GM19452 (cell line): Measurements from ENCODE around the gene ZNF236.

Experiments
- ATAC-seq: cut with Tn5 transposase; IDR thresholded peaks from one replicate; pipeline ENCODE4 v1.9.1; 2021; ENCODE audit not compliant: unreplicated experiment

ZNF236 gene

DNA sequence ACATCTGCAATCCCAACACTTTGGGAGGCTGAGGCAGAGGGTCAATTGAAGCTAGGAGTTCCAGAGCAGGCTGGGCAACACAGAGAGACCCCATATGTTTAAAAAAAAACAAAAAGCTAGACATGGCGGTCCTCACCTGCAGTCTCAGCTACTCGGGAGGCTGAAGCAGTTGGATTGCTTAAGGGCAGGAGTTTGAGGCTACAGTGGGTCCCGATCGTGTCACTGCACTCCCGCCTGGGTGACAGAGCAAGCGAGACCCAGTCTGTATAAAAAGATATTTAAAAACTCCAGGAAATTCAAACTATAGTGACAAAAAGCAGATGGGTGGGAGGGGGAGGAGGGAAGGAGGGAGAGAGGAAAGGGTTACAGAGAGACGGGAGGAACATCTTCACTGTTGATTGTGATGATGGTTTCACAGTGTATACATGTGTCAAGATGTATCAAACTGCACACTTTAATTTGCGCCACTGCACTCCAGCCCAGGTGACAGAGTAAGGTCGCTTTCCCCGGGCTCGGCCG is 942 bp upstream of the ZNF236 start:
- ATAC-seq = no peak

DNA sequence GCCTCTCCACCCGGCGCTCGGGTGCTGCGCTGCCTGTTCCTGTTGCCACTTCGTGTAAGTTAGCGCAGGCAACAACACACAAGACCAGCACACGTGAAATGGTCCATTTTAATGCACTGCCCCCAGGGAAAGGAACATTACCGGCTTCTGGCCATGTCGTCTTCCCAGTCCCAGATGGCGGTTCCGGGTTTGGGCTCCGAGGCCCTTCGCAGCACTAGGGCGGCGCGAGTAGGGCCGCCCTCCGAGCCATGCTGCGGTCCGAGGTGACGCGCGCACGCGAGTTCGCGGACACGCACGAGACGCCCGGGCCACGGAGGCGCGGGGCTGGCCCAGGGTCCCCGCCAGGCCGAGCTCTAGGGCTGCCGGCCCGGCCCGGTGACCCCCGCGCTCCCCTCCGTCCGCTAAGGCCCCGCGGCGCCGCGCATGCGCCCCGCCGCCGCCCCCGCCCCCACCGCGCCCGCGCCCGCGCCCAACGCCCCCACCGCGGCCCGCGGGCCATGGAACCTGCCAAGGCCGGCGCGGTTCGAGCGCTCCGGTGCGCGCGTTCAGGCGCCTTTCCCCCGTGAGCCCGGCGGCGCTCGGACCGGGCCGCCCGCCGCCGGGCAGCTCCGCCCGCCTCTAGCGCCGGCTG is 367 bp upstream of the ZNF236 start:
- peak; percentile 50 for ATAC-seq

DNA sequence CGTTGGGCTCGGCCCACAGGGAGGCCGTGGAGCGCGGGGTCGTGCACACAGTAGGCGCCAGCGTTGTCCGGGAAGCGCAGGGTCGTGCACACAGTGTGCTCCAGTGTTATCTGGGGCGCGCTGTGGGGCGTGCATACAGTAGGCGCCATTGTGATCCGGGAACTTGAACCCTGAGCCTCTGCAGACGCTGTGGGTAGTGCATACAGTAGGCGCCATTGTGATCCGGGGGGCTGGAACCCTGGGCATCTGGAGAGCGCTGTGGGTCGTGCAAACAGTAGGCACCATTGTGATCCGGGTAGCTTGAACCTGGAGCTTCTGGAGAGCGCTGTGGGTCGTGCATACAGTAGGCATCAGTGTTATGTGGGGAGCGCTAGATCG is 793 bp downstream of the ZNF236 start:
- ATAC-seq = no peak

DNA sequence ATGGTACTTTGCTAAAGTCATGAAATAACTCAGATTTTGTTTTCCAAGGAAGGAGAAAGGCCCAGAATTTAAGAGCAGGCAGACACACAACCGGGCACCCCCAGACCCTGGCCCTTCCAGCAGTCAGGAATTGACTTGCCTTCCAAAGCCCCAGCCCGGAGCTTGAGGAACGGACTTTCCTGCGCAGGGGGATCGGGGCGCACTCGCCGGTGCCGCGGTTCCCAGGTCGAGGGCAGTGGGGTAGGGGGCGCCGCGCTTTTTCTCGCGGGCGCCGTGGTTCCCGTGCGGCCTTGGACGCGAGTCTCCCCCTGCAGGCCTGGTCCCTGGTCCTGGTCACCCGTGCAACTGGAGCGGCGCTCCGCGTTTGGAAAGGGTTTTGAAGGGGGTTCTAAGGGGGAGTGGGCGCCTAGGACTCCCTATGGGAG is 1.2 kb downstream of the ZNF236 start:
- no peak for ATAC-seq

DNA sequence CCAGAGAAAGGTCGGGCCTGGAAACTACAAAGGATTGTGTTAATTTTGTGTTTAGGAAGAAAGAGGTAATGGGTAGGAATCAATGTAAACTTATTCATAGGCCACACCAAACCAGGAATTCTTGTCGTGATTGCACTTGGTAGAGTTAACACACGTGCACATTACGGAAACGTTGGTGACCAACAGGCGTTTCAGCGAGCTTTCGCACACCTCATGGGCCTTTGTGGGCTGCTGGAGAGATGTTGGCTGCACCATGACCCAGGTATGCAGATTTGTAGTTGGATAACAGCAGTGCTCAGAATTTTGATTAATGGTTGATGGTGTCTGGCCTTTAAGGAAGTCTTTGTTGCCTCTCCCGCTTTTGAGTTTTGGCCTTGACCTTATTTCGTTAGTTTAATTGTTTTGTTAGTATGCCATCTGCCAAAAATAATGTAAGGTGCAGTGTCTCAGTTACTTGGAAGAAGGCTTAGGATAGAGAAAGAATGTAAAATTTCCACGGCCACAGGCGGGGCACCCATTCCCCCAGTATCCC is 1.9 kb downstream of the ZNF236 start:
- ATAC-seq = no peak

DNA sequence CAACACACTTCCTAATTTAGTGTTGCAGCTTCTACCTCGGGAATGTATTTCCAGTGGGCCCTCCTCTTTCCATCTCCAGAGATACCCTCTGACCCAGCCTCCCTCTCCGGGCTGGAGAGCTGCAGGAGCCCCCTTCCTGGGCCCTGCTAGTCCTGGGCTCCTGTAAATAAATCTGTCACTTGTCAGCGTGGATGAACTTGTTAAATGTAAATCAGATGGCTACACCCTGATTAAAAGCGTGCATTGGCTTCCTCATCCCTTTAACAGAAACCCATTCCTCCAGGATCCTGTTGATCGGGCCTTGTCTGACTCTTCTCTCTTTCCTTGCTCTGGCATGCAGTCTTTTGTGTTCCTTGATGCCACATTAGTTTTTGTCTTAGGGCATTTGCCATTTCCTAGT is 2.4 kb downstream of the ZNF236 start:
- no peak for ATAC-seq

DNA sequence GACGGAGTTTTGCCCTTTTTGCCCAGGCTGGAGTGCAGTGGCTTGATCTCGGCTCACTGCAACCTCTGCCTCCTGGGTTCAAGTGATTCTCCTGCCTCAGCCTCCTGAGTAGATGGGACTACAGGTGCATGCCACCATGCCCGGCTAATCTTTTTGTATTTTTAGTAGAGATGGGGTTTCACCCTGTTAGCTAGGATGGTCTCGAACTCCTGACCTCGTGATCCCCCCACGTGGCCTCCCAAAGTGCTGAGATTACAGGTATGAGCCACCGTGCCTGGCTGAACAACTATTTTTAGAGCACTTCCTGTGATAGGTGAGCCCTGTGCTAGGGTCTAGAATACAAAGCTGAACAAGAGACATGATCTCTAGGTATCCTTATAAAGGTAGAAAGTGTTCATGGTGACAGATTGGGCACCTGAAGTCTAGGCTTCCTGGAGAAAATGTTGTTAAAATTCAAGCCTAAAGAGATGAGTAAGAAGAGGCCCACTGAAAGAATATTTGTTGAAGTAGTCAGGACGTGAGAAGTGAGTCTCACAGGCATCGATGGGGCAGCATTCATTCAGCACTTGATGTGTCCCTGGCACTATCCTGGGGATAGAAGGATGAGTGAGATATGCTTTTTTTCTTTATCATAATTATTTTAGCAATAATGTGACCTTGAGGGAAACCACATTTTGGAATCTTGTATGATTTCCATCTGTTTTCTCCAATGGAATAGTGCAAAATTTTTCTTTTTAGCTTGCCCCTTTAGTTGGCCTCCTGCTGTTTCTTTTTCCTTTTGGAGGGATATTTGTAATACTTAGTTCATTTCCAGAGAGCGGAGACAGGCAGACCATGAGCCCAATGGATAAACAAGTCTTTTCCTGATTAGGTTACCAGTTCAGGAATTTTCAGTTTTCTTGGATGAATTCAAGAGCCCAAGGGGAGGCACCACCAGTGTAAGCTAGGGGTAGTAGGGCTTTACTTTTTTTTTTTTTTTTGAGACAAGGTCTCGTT is 5.1 kb downstream of the ZNF236 start:
- no peak for ATAC-seq

DNA sequence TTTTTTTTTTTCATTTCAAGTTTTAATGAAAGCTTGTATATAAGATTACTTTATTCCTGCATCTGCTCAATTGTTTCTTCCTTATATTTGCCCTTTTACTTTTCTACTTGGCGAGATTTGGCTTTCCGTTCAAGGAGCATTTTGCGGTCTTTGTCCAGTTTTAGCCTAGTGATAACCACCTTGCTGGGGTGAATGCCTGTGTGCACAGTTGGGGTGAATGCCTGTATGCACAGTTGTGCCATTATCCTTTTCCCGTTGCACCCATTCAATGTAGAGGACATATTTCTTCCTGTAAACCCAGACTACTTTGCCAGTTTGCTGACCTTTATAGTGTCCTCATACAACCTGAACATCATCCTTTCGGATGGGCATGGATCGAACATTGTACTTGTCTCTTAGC is 12.0 kb downstream of the ZNF236 start:
- no peak for ATAC-seq

DNA sequence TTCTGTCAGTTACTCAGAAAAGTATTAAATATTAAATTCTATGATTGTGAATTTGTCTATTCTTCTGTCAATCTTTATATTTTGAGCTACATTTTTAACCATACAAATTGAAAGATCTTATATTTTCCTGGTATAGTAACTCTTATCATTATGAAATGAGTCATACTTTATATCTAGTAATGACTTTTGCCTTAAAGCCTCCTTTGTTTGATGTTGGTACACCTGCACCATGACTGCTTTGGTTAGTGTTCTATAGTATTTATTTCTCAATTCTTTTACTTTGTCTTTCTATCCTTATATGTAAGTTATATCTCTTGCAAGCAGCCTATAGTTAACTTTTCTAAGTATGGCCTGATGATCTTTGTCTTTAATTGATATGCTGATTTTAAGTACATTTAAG is 13.0 kb downstream of the ZNF236 start:
- ATAC-seq = no peak

DNA sequence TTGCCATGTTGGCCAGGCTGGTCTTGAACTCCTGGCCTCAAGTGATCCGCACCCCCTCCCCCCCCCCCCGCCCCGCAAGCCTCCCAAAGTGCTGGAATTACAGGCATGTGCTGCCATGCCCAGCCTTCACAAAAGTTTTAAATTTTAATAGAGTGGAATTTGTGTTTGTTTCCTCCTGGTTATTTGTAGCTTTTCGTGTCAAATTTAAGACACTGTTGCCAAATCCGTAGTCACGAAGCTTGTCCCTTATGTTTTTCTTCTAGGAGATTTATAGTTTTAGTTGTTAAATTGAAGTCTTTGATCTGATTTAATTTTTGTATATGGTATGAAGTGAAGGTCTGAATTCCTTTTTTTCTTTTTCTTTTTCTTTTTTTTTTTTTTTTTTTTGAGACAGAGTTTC is 14.7 kb downstream of the ZNF236 start:
- ATAC-seq = no peak

DNA sequence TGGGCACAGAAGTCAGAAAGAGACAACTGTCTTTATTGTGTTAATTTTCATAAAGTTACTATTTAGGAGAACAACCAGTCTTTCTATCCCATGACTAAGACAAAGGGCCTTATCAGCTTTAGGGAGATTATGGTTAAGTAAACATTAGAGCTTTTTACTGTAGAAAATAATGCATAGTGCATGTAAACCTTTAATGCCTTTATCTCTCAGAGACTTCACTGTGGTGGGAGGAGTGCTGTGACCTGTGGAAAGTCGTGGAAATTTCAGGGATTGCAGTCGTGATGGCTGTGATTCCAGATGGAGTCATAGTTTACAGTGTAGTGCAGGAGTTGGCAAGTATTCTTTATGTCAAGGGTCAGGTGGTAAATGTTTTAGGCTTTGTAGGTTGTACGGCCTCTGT is 15.8 kb downstream of the ZNF236 start:
- ATAC-seq = no peak

DNA sequence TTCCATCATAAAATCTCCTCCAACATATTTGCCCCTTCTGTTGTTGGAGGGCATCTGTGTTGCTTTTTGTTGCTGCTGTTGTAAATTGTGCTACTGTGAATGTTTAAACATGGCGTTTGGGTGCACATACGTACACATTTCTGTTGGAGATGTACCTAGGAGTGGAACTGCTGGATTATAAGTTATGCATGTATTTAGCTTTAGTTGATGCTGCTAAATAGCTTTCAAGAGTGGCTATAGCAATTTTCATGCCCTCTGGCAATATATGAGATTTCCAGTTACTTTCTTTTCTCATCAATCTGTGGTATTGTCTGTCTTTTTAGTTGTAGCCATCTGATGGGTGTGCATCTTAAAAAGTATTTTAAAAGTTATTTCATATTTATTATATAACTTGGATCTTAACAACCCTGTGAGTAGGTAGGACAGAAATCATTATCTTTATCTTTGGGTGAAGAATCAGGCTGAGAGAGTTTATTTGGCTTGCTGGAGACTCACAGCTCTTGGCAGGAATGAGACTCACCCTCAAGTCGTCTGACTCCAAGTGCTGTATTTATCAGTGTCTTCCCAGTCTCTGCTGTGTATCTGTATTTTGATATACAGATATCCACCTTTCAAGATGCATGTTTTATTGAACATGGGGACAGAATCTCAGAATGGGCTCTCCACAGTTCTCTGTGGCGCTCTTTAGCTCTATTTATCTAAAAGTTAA is 16.9 kb downstream of the ZNF236 start:
- ATAC-seq = no peak

DNA sequence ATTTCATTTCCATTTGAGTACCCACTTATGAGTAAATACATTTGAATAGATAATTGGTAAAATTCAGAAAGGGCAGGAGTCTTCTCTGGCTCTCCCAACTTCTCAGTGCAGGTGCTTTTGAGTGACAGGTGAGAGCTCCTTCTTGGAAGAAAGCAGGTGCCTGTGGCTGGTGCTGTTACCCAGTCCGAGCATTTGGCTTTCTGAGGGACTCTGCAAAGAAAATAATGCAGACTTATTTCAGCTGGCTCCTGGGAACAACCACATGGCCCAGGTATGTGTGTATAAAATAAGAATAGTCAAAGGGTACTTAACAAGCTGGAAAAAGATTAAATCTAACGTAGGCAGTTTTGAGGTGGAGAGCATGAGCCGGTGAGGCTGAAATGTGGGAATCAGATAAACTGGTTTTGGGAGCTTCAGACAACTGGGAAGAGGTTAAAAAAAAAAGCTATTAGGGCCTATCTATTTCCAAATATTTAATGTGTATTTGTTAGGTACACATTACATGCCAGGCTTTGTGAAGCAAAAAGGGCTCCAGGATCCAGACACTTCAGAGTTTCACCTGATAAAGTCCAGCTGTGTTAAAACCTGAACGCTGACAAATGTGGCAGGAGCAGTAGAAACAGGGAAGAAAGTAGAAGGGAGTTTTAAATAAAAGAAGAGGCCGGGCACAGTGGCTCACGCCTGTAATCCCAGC is 20.6 kb downstream of the ZNF236 start:
- ATAC-seq = no peak

DNA sequence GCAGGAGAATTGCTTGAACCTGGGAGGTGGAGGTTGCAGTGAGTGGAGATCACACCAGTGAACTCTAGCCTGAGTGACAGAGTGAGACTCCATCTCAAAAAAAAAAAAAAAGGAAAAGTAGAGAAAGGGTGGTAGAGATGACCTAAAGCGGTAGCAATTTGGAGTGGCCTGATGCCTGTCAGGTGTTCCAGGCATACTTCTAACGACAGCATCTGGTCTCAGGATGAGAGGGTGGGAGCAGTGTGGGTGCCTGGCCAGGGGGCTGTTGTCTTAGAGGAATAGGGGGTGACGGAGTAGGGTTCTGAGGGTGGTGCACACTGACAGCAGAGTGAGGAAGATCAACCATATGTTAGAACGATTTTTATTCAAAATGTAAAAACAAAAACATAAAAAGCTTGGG is 21.8 kb downstream of the ZNF236 start:
- ATAC-seq = no peak

DNA sequence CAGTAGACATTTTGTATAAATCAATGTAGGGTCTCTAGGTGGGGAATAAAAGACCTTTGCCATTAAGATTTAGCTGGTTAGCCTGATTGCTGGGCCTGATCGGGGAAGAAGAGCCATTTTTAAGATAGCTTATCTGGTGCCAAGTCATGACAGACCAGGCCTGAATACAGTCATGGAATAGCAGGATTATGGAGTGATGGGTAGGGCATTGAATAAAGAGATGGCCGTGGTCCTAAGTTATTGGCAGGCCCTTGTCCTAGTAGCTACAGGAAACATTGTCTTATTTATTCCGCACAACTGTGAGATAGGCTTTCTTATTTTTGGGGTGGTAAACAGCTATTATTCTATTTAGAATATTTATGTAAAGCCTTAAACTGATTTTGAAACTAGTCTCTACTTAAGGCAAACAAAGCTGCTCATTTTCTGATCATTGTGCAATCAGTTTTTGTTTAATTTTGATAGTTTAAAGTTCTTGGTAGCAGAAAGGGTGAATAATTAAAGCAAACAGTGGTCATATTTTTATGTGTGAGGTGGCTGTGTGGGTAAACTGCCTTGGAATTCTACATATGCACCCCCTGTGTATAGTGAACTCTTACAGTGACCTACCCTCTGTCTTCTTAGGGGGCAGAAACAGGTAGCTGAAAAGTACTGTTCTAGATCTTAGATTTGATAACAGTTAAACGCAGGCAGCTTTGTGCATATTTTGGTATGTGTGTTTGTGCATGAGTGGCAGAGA is 22.6 kb downstream of the ZNF236 start:
- ATAC-seq = no peak

DNA sequence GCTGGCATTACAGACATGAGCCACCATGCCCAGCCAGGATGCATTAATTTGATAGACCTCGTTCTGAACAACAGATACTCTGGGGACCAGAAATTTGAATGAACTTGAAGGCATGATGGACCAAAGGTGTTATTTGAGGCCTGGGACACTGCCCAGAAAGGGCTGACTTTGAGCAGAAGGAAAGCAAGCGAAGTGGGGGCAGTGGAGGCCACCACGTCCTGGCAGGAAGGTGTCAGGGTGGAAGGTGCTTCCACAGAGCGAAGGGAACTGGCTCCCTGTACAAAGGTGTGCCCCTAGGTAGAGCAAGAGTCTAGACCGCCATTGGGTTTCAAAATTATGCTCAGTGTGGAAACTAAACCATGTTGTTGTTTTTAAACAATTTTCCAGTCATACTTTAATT is 23.9 kb downstream of the ZNF236 start:
- no peak for ATAC-seq

DNA sequence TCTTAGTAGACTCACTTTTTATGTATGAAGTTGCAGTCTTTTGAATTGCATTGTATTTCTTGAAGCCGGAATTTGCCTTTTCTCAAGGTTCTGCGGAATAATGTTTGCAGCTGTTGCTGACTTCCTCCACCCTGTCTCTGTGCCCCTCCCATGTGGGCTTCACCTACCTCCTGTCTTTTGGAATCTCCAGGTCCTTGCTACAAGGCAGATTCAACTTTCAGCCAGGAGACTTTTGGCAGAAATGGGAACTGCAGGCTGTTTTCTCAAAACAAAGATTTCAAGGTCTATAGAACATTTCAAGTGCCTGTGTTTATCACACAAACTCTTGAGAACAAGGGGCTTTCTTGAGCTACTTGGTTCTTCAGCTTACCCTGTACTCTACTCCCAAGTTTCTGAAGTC is 25.6 kb downstream of the ZNF236 start:
- no peak for ATAC-seq

DNA sequence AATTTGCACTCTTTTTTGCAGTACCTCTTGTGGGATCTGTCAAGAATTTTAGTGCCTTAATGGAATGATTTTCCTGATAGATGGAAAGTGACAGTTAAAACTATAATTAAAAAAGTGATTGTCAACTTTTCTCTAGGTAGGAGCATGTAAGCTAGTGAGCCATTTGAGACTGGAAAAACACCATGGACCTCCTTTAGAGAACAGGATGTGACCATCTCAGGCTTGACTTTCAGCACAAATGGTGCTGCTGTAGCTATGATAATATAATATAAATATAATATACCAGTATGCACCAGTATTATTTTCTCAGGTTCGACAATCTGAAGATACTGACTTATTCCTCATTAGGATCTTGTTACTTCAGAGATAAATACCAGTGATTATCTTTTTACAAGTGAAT is 27.8 kb downstream of the ZNF236 start:
- no peak for ATAC-seq

DNA sequence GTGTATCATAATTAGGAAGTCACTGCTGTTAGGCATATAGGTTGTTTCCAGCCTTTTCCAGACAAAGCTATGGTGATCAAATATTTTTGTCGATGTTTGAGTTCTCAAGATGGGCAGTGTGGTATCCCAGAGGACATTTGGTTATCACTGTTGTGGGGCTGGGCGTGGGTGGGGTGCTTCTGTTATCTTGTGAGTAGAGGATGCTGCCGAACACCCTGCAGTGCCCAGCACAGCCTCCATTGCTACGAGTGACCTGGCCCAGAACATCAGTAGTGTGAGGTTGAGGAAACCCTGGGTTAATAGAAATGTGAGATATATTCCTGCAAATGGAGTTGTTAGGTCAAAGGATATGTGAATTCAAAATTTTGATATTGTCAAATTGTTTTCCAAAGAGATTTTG is 33.2 kb downstream of the ZNF236 start:
- ATAC-seq = no peak

DNA sequence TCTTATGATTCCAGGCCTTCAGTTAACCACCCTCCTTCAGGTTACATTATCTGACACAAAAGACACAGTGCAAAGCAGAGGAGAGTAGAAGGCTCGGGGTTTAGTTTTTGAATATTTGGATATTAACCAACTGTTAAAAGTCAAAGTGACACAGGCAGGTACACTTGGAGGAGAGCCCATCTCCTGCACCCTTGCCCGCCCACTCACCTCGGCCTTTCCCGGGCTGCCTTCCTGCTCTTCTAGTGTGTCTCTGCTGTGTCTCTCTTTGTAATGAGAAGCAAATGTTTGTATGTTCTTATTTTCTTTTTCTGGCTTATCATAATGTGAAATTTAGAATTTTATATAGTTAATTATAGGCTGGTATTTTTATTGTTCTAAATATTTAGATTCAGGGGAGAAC is 35.1 kb downstream of the ZNF236 start:
- ATAC-seq = no peak
